Glutamatergic neuron (in vitro differentiated cells): ENCODE data around the gene RAI2. TPM values are rescaled to one million over a fixed set of nuclear protein-coding genes. Genes with fewer than 3 reads are reported as not detected.

ENCODE experiments used
- DNase-seq: peaks from one replicate; pipeline ENCODE4 v3.0.0; 2022
- H3K27ac Mint-ChIP-seq: one replicate; pipeline ENCODE4 v1.8.0; 2020; ENCODE audit warnings: mild to moderate bottlenecking, mixed read lengths, inconsistent platforms; ENCODE audit not compliant: unreplicated experiment
- H3K27me3 Mint-ChIP-seq: one replicate; pipeline ENCODE4 v1.8.0; 2020; ENCODE audit warnings: mild to moderate bottlenecking, moderate library complexity, mixed read lengths, inconsistent platforms; ENCODE audit not compliant: unreplicated experiment
- H3K36me3 Mint-ChIP-seq: one replicate; pipeline ENCODE4 v1.8.0; 2020; ENCODE audit warnings: mild to moderate bottlenecking, mixed read lengths, inconsistent platforms; ENCODE audit not compliant: unreplicated experiment
- H3K4me1 Mint-ChIP-seq: one replicate; pipeline ENCODE4 v1.8.0; 2020; ENCODE audit warnings: mild to moderate bottlenecking, low read depth, mixed read lengths, inconsistent platforms; ENCODE audit not compliant: unreplicated experiment
- H3K4me3 Mint-ChIP-seq: one replicate; pipeline ENCODE4 v1.8.0; 2020; ENCODE audit warnings: mild to moderate bottlenecking, mixed read lengths, inconsistent platforms; ENCODE audit not compliant: unreplicated experiment
- H3K9me3 Mint-ChIP-seq: one replicate; pipeline ENCODE4 v1.8.0; 2020; ENCODE audit warnings: mild to moderate bottlenecking, moderate library complexity, mixed read lengths, inconsistent platforms; ENCODE audit not compliant: unreplicated experiment
- total RNA-seq: library from RNA; stranded (reverse); fragmentation: NEBNext Ultra II Directional; extraction: Animal tissue kit (Norgen Biotek cat#: 25700); gene quantifications from one replicate; pipeline ENCODE4 v1.2.1, GENCODE V29; 2021; ENCODE audit not compliant: unreplicated experiment
- TF ChIP-seq, protein P1 (sequence below): fragments of 200-600 bp; sonication (generic); IDR thresholded peaks from one replicate; pipeline ENCODE4 v1.5.0; 2021; ENCODE audit not compliant: partially characterized antibody, unreplicated experiment

The RAI2 gene
- total RNA-seq, 1 donor from 2014 or later, result 1.4 TPM

DNA sequence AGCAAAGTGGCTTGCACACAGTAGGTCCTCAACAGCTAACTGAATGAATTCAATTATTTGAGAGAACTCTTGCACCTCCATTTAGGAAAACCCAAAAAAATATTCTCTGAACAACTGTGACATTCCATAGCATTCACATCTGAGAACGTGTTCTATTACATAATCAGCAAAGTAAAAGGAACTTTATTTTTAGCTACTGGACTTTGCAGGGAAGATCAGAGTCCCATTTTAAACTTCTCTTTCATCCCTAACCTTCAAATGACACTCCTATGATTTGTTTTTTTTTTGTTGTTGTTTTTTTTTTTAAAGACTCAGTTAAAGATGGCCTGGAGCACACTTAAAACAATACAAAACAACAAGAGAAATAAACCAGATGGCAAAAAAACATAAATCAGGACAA lies 30.9 kb downstream of the RAI2 start:
- H3K36me3 Mint-ChIP-seq, result no peaks in the 10 kb centered on the region
- H3K4me3 Mint-ChIP-seq, result no peak overlapping the region
- H3K4me1 Mint-ChIP-seq, result no peaks in the 10 kb centered on the region
- no peak overlapping the region for H3K27ac Mint-ChIP-seq
- H3K9me3 Mint-ChIP-seq, result peaks cover 2% of the 10 kb centered on the region
- no peak for DNase-seq
- TF ChIP-seq, protein P1, sequence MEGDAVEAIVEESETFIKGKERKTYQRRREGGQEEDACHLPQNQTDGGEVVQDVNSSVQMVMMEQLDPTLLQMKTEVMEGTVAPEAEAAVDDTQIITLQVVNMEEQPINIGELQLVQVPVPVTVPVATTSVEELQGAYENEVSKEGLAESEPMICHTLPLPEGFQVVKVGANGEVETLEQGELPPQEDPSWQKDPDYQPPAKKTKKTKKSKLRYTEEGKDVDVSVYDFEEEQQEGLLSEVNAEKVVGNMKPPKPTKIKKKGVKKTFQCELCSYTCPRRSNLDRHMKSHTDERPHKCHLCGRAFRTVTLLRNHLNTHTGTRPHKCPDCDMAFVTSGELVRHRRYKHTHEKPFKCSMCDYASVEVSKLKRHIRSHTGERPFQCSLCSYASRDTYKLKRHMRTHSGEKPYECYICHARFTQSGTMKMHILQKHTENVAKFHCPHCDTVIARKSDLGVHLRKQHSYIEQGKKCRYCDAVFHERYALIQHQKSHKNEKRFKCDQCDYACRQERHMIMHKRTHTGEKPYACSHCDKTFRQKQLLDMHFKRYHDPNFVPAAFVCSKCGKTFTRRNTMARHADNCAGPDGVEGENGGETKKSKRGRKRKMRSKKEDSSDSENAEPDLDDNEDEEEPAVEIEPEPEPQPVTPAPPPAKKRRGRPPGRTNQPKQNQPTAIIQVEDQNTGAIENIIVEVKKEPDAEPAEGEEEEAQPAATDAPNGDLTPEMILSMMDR, result no peak
- H3K27me3 Mint-ChIP-seq, result no peaks in the 10 kb centered on the region

DNA sequence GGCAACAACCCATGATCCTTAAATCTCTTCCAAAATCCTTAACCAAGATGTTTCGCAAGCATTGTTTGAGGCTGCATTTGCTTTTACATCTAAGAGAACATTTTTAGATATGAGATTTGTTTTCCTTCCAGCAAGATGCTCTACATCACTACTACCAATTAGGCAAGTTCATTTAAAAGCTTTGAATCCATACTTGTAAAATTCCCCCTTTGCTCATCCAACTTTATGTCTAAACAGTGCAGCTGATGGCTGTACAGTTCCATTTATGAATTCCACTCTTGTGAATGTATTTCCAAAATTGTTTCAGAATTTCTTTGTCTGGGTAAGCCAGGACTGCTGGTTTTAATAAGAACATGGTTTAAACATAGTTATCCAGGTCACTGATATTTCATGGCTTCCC lies 31.5 kb downstream of the RAI2 start:
- Mint-ChIP-seq H3K36me3 (no peaks in the 10 kb centered on the region), H3K4me1 (no peaks in the 10 kb centered on the region), H3K27ac (no peak overlapping the region), H3K9me3 (peaks cover 2% of the 10 kb centered on the region), H3K4me3 (no peak overlapping the region), H3K27me3 (no peaks in the 10 kb centered on the region)
- TF ChIP-seq, protein P1, result no peak
- no peak for DNase-seq

- TF ChIP-seq, protein P1, result no peak
- no peaks in the 10 kb centered on the region for H3K27me3 Mint-ChIP-seq
- DNase-seq, result no peak
- H3K9me3 Mint-ChIP-seq, result peaks cover 2% of the 10 kb centered on the region
- no peak overlapping the region for H3K4me3 Mint-ChIP-seq
- H3K27ac Mint-ChIP-seq, result no peak overlapping the region
- H3K36me3 Mint-ChIP-seq, result no peaks in the 10 kb centered on the region
- no peaks in the 10 kb centered on the region for H3K4me1 Mint-ChIP-seq
These were observed 32.9 kb downstream of the RAI2 start for GRCh38 chrX:17828171-17828570.

- Mint-ChIP-seq H3K4me1 (no peaks in the 10 kb centered on the region), H3K36me3 (no peaks in the 10 kb centered on the region), H3K9me3 (peaks cover 2% of the 10 kb centered on the region), H3K27ac (no peak overlapping the region), H3K27me3 (no peaks in the 10 kb centered on the region), H3K4me3 (no peak overlapping the region)
- DNase-seq, result no peak
- TF ChIP-seq, protein P1, result no peak
These were observed 34.2 kb downstream of the RAI2 start for GRCh38 chrX:17826609-17827496.

DNA sequence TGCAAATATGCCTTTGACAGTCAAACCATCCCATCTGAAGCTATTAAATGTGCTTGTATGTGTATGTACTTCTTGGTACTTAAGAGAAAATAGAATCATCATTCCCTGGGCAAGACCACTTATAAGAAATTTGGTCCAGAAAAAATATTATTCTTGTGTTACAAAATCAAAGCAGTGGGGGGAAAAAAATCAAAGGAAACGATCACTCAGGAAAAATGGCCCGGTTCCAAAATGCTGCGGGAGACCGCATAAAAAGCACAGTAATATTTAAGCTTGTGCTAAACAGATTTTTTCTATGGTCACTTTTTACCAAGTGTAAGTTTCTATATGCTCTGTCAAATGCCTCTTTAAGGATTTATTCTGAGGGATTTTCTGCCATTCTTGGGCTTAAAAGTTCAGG lies 36.1 kb downstream of the RAI2 start:
- Mint-ChIP-seq H3K4me1 (no peaks in the 10 kb centered on the region), H3K36me3 (no peaks in the 10 kb centered on the region), H3K27ac (no peak overlapping the region), H3K4me3 (no peak overlapping the region), H3K9me3 (peaks cover 2% of the 10 kb centered on the region), H3K27me3 (no peaks in the 10 kb centered on the region)
- TF ChIP-seq, protein P1, result no peak
- DNase-seq, result no peak
